HG02852 (cell line): ENCODE results near the gene CYB561D2.
A peak's percentile ranks its signal among the peaks of the same experiment; 100 is the strongest.

Experiments
- ATAC-seq: cut with Tn5 transposase; IDR thresholded peaks from one replicate; pipeline ENCODE4 v1.9.1; 2021; ENCODE audit warnings: mild to moderate bottlenecking, moderate library complexity; ENCODE audit not compliant: unreplicated experiment

CYB561D2 gene

DNA sequence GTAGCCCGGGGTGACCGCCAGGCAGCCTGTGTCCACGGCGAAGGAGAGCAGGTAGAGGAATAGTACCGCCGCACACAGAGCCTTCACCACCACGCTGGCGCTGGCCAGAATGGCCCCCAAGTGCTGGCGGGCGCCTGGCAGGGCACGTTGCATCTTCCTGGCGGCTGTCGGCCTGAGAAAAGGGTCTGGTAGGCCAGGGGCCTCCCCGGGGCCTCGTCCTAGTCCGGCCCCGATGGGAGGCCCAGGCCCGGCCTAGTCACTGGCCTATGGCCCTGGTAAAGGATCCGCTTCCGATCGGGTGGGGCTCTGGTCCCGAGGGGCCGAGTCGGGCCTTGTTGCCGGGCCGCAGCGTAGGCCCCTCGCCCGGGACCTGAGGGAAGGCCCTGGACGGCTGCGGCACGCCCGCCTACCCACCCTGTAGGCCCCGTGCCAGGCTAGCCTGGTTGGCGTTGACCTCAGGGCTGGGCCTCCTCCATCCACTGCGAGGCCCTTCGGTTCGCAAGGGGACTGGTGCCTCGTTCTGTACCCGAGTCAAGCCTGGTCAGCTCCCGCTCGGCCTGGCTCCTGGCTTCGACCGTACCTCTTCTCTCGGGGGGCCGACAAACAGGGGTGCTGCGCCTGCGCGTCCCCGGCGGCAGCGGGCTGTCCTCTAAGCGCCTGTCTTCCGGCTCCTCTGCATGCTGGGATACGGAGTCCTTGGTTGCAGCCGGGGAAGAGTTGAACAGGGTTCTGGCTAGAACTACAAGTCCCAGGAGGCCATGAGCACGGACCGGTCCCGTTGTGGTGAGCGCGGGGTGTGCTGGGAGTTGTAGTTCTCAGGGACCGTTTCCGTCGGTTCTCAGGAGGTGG lies 8.5 kb downstream of the CYB561D2 start, which contains the start of gene TMEM115:
Gene TMEM115 (minus strand): TSS at position 611 of the 849 bp plus-strand sequence. CDS start 458 bp downstream, at position 153.
- ATAC-seq, result peak; percentile 99

GRCh38 chr3:50359760-50360110 lies 9.1 kb downstream of the CYB561D2 start:
- ATAC-seq, result peak; percentile 14

GRCh38 chr3:50364573-50365079 lies 14.0 kb downstream of the CYB561D2 start:
- peak; percentile 11 for ATAC-seq

DNA sequence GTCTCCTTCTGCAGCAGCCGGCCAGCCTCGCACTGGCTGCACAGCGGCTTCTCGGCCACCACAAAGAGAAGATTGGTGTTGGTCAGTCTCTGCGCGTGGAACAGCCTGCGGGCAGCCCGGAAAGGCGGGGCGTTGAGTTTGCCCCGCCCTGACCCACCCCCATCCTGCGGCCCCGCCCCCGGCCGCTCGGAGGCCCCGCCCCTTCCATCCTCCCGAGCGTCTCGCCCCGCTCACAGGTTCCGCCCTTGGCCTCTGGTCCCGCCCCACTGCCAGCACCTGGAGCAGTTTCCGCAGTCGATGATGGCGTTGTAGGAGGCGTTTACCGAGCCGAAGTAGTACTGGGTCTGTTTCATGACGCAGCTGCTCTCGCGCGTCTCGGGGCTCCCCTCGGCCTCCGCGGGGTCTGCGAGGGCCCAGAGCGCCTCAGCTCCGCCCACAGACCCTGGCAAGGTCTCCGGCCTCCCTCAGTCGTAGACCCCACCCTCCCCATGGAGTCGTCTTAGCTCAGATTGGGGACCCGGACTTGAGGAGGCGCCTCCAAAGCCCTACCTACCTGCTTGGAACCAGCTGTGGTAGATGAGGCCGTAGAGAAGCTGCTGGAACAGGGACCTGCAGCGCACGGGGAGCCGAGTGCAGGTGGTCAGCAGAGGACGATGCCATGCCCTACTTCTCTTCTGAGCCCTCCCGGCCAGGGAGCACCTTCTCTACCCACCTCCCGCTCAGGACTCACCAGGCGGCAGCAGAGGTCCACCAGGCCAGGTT lies 14.6 kb downstream of the CYB561D2 start:
- peak; percentile 88 for ATAC-seq

DNA sequence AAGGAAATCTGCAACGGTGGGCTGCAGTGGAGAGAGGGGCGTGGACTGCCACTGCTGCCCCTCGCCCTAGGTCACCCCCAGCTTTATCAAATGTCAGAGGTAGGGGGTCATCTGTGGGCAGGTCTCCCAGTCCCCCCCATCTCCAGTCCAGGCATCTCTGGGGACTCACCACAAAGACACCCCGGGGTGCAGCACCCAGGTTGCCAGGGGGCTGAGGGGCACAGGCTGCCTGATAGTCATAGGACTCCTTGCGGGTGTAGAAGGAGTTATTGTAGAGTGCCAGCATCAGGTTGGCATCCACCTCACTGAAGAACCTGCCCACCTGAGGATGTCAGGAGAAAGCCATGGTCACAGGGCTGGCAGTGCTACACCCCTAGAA lies 15.2 kb downstream of the CYB561D2 start:
- no peak for ATAC-seq

DNA sequence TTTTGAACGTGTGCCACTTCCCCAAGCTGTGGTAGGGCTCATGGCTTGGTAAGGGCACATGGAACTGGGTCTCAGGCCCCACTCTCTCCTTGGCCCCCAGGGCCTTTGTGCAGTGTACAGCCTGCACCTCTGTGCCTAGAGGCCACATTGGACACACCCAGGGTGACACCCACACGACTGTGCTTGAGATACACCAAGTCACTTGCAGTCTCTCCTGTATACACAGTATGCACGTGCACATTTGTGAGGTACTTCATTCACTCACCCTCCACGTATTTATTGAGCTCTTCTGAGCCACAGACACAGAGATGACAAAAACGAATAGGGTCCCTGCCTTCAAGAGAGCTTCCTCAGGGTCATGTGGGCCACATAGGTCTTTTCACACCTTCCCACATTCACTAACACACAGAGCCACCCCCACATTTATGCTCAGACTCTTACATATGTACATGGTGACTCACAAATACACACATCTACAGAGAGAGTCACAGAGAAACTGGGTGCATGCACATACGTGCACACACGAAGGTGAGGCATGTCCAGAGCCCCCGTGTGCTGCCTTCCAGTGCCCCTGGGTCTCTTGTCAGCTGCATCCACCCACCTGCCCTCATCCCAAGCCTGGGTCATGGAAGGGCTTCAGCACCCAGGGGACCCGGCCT lies 18.5 kb downstream of the CYB561D2 start:
- ATAC-seq, result no peak

DNA sequence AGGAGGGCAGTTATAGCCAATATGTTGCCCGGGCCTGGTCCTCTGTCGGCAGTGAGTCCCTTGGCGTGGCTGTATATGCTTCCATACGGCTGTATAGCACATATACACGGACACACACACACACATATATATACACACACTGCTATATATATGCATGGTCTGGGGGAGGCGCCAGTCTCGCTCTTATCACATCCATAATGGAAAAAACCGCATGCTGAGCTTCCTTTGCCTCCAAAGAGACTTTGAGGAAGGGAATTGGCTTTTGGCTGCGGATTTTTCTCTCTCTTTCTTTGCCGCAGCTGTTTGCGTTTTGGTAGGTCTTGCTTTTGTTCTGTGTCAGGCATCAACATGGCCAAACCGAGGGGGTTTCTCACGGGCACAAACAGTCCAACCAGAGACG lies 19.9 kb downstream of the CYB561D2 start:
- ATAC-seq, result no peak

DNA sequence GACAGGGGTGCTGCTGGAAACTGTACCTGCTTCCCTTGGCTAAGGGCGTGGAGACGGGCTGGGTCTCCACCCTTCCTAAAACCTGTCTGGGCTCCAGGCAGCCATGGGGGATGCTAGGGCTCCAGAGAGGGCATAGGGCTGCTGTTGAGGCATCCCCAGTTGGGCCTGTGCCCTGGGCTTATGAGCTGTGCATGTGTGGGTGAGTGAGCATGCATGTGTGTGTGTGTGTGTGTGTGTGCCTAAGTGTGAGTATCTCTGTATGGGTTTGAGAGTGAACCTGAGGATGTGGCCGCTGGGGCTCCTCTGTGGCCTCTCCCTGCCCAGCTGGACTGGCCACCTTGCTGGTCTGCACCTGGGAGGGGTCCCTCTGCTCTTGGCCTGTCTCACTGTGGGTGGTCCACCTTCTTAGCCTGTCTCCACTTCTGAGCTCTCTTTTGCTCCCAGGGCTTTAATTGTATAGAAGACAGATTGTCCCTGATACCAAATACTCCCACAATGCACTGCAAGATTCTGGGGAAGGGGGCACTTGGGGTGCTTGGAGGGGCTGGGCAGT lies 20.5 kb downstream of the CYB561D2 start:
- ATAC-seq, result no peak

DNA sequence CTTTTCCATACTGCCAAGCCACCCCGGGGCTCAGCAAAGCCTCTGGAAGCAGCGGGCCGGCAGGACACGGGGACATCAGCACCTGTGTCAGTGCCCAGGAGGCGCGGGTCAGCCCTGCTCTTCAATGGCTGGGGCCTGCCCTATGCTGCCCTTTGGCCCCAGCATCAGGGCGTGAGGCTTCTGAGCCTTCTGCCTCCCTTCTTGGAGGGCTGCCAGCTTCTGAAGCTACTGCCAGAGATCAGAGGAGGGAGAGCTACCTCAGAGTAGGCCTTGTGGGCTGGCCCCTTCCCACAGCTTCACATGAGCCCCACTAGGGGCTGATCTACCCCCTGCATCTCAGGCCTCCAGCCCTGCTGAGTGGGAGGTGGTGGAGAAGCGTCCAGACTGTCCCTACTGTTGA lies 21.7 kb downstream of the CYB561D2 start:
- ATAC-seq, result no peak

DNA sequence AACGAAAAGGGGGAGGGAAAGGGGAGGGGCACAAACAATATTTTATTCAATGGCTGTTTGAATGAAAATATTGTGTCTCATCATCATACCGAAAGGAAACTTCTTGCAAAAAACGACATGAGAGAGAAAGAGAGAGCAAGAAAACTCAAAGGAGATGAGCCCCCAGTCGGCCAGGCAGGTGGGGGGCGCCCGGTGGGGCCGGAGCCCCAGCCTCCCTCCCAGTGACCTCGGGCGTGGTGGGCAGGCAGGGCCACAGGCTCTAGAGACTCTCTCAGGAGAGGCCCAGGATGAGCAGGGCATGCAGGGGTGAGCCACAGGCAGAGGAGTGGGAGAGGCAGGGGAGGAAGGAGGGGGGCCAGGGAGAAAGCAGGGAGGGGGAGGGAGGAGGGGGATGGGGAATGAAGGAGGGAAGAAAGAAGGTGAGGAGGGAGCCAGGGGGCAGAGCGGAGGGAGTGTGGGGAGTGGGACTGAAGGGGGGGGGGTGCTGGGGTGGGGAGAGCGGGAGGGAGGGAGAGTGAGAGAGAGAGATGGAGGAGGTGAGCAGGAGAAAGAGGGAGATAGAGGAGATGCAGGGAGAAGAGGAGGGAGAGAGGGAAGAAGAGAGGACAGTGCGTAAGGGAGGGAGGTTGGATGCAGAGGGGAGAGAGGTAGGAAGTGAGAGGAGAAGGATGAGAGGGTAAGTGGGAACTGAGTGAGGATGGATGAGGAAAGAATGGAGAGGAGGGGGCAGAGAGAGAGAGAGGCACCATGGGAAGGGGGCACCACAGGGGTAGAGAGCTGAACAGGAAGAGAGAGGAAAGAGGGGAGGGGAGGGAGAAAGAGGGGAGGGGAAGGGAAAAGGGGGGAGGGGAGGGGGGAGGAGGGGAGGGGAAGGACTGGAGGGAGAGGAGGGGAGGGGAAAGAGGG lies 22.7 kb downstream of the CYB561D2 start:
- no peak for ATAC-seq

DNA sequence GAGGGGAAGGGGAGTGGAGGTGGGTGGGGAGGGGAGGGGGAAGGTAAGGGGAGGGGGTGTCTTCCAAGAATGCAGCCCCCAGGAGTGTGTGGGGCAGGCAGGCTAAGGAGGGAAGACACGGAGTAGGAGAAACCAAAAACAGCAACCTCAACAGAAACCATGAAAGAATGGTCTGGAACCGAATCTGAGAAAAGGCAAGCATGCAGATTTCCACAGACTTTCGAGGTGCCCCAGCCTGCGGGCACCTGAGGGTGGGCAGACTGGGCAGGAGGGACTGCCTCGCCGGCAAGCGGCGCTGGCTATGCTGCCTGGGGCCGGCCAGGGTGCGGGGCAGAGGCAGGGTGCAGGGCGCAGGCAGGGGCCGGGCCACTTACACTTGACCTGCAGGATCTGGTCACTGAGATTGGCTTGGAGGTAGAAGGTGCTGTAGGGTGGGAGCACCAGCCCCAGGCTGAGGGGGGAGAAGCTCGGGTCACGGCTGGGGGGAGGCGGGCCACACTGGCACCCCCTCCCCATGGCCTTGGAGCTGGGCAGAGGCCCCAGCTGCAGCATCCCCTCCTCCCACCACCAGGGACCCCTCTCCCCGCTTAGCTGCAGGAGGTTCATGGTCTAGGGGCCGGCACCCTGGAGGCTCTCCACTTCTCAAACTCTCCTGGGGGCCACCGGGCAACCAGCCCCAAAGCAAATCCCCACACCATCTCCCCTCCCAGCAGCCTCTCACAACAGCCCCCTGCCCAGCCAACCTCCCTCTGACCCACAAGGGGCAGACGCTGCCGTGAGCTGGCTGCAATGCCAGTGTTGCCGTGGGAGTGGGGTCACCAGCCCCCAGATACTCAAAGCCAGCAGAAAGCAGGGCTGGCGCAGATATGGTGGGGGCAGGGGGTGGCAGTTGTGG lies 23.9 kb downstream of the CYB561D2 start:
- ATAC-seq, result no peak

DNA sequence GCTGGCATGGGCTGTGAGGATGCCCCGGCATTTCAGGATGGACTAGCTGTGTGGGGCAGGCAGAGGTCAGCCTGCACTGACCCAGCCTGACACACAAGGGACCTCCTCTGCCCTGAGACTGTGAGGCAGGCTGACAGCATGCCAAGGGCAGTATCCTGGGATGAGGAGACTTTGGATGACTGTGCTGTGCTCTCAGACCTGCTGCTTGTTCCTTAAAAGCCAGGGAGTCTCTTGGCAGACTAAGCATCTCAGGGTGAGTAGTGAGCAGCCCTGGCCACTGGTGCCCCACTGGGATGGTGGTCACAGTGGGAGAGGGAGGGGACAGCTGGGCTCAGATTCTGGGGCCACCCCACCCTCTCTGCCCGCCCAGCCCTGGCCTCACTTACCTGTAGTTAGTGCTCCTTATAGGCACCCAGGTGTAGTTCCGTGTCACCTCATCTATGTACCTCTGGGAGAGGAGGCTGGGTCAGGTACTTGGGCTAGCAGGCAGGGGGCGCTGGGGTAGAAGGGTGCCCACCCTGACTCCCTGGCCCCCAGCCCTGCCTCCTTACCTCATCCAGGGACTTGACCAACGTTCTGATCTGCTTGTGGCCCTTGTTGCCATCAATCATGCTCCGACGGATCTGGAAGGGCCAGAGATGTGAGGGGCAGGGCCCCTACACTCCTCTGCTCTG lies 24.7 kb downstream of the CYB561D2 start:
- ATAC-seq, result no peak

DNA sequence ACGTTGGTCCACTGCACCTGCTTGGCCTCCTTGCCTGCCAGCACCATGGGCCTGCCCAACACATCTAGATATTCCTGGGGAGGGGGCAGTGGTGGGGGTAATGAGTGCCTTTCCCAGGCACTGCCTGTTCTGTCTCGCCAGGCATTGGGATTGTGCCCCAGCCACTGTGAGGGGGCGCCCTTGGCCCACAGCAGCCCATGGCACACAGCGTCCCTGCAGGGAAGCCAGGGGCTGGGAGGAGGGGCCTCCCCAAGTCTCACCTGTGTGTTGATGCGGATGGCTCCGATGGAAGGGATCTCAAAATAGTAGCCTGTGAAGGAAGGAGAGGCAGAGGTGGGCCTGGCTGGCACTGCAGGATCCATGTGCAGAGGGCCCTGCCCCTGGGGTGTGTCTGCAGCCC lies 27.4 kb downstream of the CYB561D2 start:
- ATAC-seq, result no peak

GRCh38 chr3:50378757-50379156 lies 28.1 kb downstream of the CYB561D2 start:
- ATAC-seq, result no peak

DNA sequence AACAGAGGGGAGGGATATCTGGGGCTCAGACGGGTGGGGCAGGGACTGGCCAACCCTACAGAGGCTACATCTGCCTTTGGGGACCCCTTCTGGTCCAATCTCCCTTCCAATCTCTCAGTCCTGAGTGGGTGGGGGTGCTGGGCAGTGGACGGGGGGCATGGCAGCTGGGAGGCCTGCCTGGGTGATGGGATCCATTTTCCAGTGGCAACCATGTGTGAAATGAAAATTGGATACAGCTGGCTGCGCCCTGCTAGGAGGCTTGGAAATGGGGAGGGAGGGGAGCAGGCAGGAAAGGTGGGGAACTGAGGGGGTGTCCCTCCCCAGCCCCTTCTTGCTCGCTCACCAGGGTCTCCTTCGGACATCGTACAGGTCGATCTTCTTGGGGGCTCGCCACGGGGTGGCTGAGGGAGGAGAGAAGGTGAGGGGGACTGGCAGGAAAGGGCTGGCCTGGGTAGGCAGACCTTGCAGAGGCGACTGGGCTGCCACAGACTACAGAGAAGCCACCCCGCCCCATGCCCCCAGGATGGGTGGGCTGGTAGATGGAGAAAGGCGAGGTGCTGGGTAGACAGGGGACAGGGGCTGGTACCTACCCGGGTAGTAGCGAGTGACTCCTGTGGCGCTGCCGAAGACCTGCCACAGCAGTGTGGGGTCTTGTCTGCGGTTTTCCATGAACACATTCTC lies 29.9 kb downstream of the CYB561D2 start:
- ATAC-seq, result no peak

GRCh38 chr3:50381383-50381782 lies 30.7 kb downstream of the CYB561D2 start:
- ATAC-seq, result no peak

DNA sequence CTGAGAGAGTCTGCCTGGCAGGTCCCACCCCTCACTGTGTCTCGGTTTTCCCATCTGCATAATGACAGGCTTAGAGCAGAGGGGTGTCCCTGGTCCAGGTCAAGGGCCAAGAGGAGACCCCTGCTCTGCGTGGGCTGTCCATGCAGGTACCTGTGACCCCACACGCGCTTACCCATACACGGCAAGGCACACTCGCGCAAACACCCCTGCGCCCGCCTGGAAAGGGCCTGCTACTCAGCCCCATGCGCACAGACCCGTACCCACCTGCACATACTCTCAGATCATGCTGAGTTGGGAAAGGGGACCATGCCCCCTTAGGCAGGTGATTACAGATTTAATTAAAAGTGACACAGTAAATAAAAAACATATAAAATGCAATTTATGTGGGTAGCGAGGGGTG lies 32.1 kb downstream of the CYB561D2 start:
- ATAC-seq, result no peak

DNA sequence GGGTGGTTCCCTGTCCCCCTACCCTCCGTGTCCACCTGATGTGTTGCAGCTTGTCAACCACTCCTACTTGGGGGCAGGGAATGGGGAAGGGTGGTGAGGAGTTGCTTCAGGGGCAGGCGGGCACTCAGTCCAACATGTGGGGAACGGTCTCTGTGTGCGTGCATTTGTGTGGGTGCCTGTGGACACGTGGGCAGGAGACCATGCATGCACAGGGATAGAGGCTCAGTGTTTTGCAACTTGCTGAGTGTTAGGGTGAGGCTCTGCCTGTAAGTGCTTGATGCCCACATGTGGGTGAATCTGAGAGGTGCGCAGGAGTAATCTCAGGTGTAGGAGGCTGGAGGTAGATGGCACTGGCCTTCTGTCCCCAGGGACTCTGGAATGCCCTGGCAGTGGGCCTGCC lies 33.1 kb downstream of the CYB561D2 start:
- no peak for ATAC-seq
